Activated CD4-positive, alpha-beta T cell treated with anti-CD3 and anti-CD28 coated beads, Interleukin-2, amount 50 U/mL, for 48 hours (primary cell): ENCODE measurements around the gene NAGK.

Experiments used
- DNase-seq, 2 experiments: peaks; one replicate each; pipeline ENCODE4 v3.0.0-alpha.2; 2020

Gene NAGK

GRCh38 chr2:71117063-71117462, 48.6 kb downstream of the NAGK start:
- DNase-seq = no peak

DNA sequence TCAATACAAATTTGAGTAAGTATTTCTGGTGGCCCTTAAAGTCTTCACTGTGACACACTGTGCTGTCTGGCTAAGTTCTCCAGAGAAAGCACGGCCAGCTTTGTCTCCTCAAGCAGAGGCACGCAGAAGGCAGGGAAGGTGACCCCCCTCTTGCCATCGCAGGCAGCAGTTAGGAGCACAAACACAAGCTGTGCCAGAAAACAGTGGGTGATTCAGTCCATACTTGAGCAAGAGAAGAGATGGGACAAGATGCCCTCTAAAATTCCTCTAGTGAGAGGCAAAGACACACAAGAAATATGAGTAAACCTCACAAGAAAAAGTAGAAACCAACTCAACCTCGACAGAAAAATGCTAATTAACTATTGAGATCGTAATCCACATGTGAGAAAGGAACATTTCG, 51.7 kb downstream of the NAGK start:
- no peak for DNase-seq

- DNase-seq = no peak
Measured at GRCh38 chr2:71121479-71121878, 53.0 kb downstream of the NAGK start.

- no peak for DNase-seq
Measured at GRCh38 chr2:71122387-71123298, 54.2 kb downstream of the NAGK start.

DNA sequence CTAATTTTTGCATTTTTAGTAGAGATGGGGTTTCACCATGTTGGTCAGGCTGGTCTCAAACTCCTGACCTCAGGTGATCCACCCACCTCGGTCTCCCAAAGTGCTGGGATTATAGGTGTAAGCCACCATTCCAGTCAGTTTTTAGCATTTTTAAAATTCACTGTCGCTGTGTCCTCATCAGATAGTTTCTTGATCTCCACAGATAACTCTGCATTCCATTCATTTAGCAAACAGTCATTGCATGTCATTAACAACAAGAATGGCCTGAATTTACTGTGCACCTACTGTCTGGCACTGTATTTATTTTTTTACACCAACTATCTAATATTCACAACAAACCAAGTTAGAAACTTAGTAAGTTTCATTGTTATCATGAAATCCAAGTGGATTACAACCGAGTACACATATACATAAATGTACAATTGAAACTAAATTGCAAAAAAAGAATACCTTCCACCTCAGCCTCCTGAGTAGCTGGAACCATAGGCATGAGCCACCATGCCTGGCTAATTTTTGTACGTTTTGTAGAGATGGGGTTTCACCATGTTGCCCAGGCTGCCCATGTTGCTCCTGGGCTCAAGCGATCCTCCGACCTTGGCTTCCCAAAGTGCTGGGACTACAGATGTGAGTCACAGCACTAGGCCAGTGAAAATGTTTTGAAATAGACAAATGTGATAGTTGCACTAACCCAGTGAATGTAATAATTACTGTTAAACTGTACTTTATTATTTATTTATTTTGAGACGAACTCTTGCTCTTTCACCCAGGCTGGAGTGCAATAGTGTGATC, 57.3 kb downstream of the NAGK start:
- DNase-seq = no peak

DNA sequence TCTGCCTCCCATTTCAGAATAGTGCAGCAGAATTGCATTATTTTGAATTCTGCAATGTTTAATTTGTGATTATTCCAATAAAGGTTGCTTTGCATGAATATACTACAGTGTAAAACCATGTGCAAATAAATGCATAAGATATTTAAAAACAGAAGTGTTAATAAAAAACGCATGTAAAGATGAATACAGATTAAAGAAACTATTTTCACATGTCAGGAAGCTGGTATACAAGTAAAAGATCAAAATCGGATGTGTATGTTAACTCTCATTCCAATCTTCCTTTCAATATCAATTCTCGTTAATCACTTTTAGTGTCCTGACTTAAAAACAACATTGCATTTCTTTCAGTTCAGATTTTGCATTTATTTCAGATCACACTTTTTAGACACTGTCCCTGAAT, 58.5 kb downstream of the NAGK start:
- no peak for DNase-seq
